MCF 10A (cell line): ENCODE data around the gene ATG4A. TPM values are rescaled to one million over a fixed set of nuclear protein-coding genes. Genes with fewer than 3 reads are reported as not detected.

Experiments
- BruUV-seq: library from RNA; stranded (reverse); fragments of 400-500 nt; replicated peaks from 2 replicates; lab custom pipeline; 2021; lab: Mats Ljungman, UMichigan
- CTCF ChIA-PET: fragments of 300-600 bp; sonication (Branson Sonifier 250); formaldehyde crosslinking; extraction: SDS; loops from one replicate; lab custom pipeline; 2021; ENCODE audit warnings: antibody characterized with exemption, inconsistent platforms; lab: Yijun Ruan, JAX
- POLR2A ChIA-PET: fragments of 300-600, 350-650 bp; sonication (Branson Sonifier 250); formaldehyde crosslinking; extraction: SDS; loops from one replicate; lab custom pipeline; 2020; ENCODE audit warnings: antibody characterized with exemption, inconsistent platforms; lab: Yijun Ruan, JAX
- DNase-seq: peaks from one replicate; pipeline ENCODE4 v3.0.0-alpha.2; 2018; ENCODE audit not compliant: unreplicated experiment
- H3K27ac Mint-ChIP-seq: one replicate; pipeline ENCODE4 v1.8.0; 2022; ENCODE audit warnings: mild to moderate bottlenecking, low read depth, mixed read lengths; ENCODE audit not compliant: unreplicated experiment
- H3K27me3 Mint-ChIP-seq: one replicate; pipeline ENCODE4 v1.8.0; 2022; ENCODE audit warnings: mixed read lengths; ENCODE audit not compliant: insufficient read depth, unreplicated experiment
- H3K36me3 Mint-ChIP-seq: one replicate; pipeline ENCODE4 v1.8.0; 2022; ENCODE audit warnings: mild to moderate bottlenecking, moderate library complexity, mixed read lengths; ENCODE audit not compliant: insufficient read depth, unreplicated experiment
- H3K4me1 Mint-ChIP-seq: one replicate; pipeline ENCODE4 v1.8.0; 2022; ENCODE audit warnings: mixed read lengths; ENCODE audit not compliant: insufficient read depth, unreplicated experiment
- H3K4me3 Mint-ChIP-seq: one replicate; pipeline ENCODE4 v1.8.0; 2022; ENCODE audit warnings: mild to moderate bottlenecking, moderate library complexity, mixed read lengths; ENCODE audit not compliant: unreplicated experiment
- H3K9me3 Mint-ChIP-seq: one replicate; pipeline ENCODE4 v1.8.0; 2022; ENCODE audit warnings: mixed read lengths; ENCODE audit not compliant: unreplicated experiment
- CTCF ChIP-seq: fragments of 200-600 bp; IDR thresholded peaks from one replicate; pipeline ENCODE4 v1.8.0; 2022; ENCODE audit warnings: antibody characterized with exemption, mild to moderate bottlenecking; ENCODE audit not compliant: unreplicated experiment
- intact Hi-C: fragments of 100-400 bp; cut with micrococcal nuclease; formaldehyde crosslinking; loops from 2 replicates; pipeline ENCODE4 v1.14.1; 2022
- total RNA-seq: library from RNA; stranded (reverse); gene quantifications from 2 replicates; pipeline ENCODE4 v1.2.3, GENCODE V29; 2022

ATG4A gene
- total RNA-seq, 1 experiment from 2014 or later, result 7.3 TPM

DNA sequence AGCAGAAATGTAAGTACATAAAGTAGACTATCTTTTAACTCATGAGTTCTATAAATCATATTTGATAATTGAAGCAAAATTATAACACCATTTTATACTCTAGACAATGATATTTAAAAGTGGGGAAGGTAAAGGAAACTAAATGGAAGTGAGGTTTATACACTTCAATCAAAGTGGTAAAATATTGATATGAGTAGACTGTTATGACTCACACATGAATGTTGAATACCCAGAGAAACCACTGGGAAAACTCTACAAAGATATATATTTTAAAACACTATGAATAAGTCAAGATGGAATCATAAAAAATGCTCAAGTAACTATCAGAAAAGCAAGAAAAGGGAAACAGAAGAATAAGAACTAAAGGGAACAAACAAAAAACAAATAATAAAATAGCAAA, 38.4 kb upstream of the ATG4A start:
- no peak for TF ChIP-seq CTCF
- intact Hi-C loops, result no loop called here
- BruUV-seq, result no TSS peak
- POLR2A ChIA-PET, result no interaction called here
- H3K4me3 Mint-ChIP-seq, result no peak overlapping the region
- CTCF ChIA-PET, result no interaction called here
- H3K36me3 Mint-ChIP-seq, result no peaks in the 10 kb centered on the region
- H3K9me3 Mint-ChIP-seq, result no peaks in the 10 kb centered on the region
- H3K4me1 Mint-ChIP-seq, result no peaks in the 10 kb centered on the region
- DNase-seq, result no peak
- H3K27me3 Mint-ChIP-seq, result peaks cover 80% of the 10 kb centered on the region
- H3K27ac Mint-ChIP-seq, result no peak overlapping the region

DNA sequence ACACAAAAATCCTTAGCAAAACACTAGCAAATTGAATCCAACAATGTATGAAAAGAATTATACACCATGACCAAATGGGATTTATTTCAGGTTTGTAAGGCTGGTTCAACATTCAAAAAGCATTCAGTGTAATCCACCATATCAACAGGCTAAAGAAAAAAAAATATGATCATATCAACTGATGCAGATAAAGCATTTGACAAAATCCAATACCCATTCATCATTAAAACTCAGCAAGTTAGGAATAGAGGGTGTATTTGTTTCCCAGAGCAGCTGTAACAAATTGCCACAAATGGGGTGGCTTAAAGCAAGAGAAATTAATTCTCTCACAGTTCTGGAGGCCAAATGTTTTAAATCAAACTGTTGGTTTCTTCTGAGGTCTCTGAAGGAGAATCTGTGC, 36.0 kb upstream of the ATG4A start:
- no peak overlapping the region for H3K4me3 Mint-ChIP-seq
- CTCF ChIA-PET, result no interaction called here
- H3K27me3 Mint-ChIP-seq, result peaks cover 90% of the 10 kb centered on the region
- H3K27ac Mint-ChIP-seq, result no peak overlapping the region
- no peak for DNase-seq
- H3K9me3 Mint-ChIP-seq, result no peaks in the 10 kb centered on the region
- BruUV-seq, result no TSS peak
- H3K4me1 Mint-ChIP-seq, result no peaks in the 10 kb centered on the region
- H3K36me3 Mint-ChIP-seq, result no peaks in the 10 kb centered on the region
- intact Hi-C loops, result no loop called here
- TF ChIP-seq CTCF, result no peak
- POLR2A ChIA-PET, result interaction anchor here (0.7 kb wide), 1 partner anchor 964 kb away, joined by 3 read pairs; no protein-coding TSS in a partner anchor

GRCh38 chrX:108059801-108060200, 31.8 kb upstream of the ATG4A start:
- no TSS peak for BruUV-seq
- POLR2A ChIA-PET, result no interaction called here
- no peak for DNase-seq
- Mint-ChIP-seq H3K4me1 (no peaks in the 10 kb centered on the region), H3K36me3 (no peaks in the 10 kb centered on the region), H3K27me3 (peaks cover 87% of the 10 kb centered on the region), H3K9me3 (no peaks in the 10 kb centered on the region), H3K4me3 (no peak overlapping the region), H3K27ac (no peak overlapping the region)
- no peak for TF ChIP-seq CTCF
- intact Hi-C loops, result no loop called here
- CTCF ChIA-PET, result interaction anchor here (0.6 to 1.5 kb wide), 4 partner anchors 10 to 387 kb away, joined by 3 to 5 read pairs (median 4); no protein-coding TSS in a partner anchor

DNA sequence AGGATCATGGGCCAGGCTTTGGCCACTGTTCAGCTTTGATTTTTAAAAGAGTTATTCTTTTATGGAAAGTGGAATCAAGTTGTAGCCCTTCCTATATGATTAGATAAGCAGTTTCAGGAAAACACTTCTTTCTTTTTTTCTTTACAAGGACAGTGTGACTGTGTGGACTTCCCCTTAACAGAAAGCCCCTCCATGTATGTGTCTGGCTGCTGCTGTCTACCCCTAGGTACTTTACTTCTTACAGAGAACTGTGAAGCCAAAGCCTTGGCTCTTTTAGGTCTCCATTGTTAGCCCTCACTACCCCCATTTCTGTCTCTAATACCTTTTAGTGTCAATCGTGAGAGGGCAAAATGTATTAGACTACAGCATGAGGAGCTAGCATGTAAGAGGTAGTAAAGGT, 27.6 kb upstream of the ATG4A start:
- Mint-ChIP-seq H3K4me1 (no peaks in the 10 kb centered on the region), H3K36me3 (no peaks in the 10 kb centered on the region), H3K27me3 (peaks cover 82% of the 10 kb centered on the region), H3K9me3 (no peaks in the 10 kb centered on the region), H3K4me3 (no peak overlapping the region), H3K27ac (no peak overlapping the region)
- no TSS peak for BruUV-seq
- ChIA-PET POLR2A (no interaction called here), CTCF (interaction anchor here (0.6 kb wide), 1 partner anchor 292 kb away, joined by 3 read pairs; no protein-coding TSS in a partner anchor)
- DNase-seq, result no peak
- TF ChIP-seq CTCF, result no peak
- intact Hi-C loops, result no loop called here
